ENCODE data around the gene TPST2.

The TPST2 gene

GRCh38 chr22:26474682-26475081 is 115.2 kb downstream of the TPST2 start:
- DNase-seq (ENCODE audit: low read depth) = no peak
- no peak for TF ChIP-seq CTCF (IDR thresholded peaks at IDR 0.05; ENCODE audit: insufficient read depth, low read depth, low read length, missing control alignments)
- H3K4me3 ChIP-seq (ENCODE audit: low read depth, low read length) = no peak overlapping the region

Measured in GM12865 (cell line).